ENCODE results near the gene TAF3.

The TAF3 gene

GRCh38 chr10:8059191-8059936 is 241.1 kb downstream of the TAF3 start:
- TF ChIP-seq CTCF (IDR thresholded peaks at IDR 0.05; ENCODE audit: extremely low read depth, missing control alignments), result no peak

GRCh38 chr10:8060010-8060703 is 241.9 kb downstream of the TAF3 start:
- DNase-seq (ENCODE audit: low spot score), result peak; percentile 54

More at GRCh38 chr10:8059191-8059936, 241.1 kb downstream of the TAF3 start:
- DNase-seq (ENCODE audit: low spot score), result peak; percentile 6

GRCh38 chr10:8060704-8061121 is 242.4 kb downstream of the TAF3 start:
- no peak for DNase-seq (ENCODE audit: low spot score)
- TF ChIP-seq CTCF (IDR thresholded peaks at IDR 0.05; ENCODE audit: extremely low read depth, missing control alignments), result no peak

More at GRCh38 chr10:8060010-8060703, 241.9 kb downstream of the TAF3 start:
- TF ChIP-seq CTCF (IDR thresholded peaks at IDR 0.05; ENCODE audit: extremely low read depth, missing control alignments), result no peak

- no peak for DNase-seq (ENCODE audit: low spot score)
- TF ChIP-seq CTCF (IDR thresholded peaks at IDR 0.05; ENCODE audit: extremely low read depth, missing control alignments), result no peak
Observed at GRCh38 chr10:8061274-8062211, 243.2 kb downstream of the TAF3 start.

GRCh38 chr10:8063128-8063908 is 245.0 kb downstream of the TAF3 start:
- TF ChIP-seq CTCF (IDR thresholded peaks at IDR 0.05; ENCODE audit: extremely low read depth, missing control alignments), result no peak
- DNase-seq (ENCODE audit: low spot score), result no peak

- no peak for TF ChIP-seq CTCF (IDR thresholded peaks at IDR 0.05; ENCODE audit: extremely low read depth, missing control alignments)
- DNase-seq (ENCODE audit: low spot score), result no peak
Observed at GRCh38 chr10:8063935-8064334, 245.6 kb downstream of the TAF3 start.
